Measurements from ENCODE around the gene LAP3.

The LAP3 gene

DNA sequence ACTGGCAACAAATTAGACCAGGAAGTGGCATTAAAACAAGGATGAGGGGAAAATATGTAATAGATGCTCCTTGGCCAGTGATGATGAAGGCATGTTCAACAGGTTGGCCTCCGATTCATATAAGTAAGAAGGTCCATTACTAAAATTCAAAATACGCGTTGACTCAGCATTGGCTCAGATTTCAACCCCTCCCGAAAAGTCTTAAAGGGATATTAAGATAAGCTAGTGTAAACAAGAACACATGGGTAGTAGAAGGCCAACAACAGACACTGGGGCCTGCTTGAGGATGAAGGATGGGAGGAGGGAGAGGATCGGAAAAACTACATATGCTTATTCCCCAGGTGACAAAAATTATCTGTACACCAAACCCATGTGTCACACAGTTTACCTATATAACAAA is 19.1 kb upstream of the LAP3 start:
- Histone ChIP-seq H3K4me3 (ENCODE audit: low read depth, low read length, poor library complexity, severe bottlenecking) (no peak overlapping the region), H3K27ac (ENCODE audit: low read depth, low read length, poor library complexity, severe bottlenecking) (no peak overlapping the region), H3K4me1 (ENCODE audit: insufficient read depth, low read length, severe bottlenecking) (no peaks in the 10 kb centered on the region), H3K27me3 (ENCODE audit: insufficient read depth, low read length) (no peaks in the 10 kb centered on the region), H3K36me3 (ENCODE audit: insufficient read depth, low read length) (no peaks in the 10 kb centered on the region), H3K9me2 (ENCODE audit: low read depth, low read length) (no peaks in the 10 kb centered on the region), H3K9ac (ENCODE audit: low read length) (no peak overlapping the region), H2AFZ (ENCODE audit: low read length) (no peak overlapping the region), H4K20me1 (ENCODE audit: insufficient read depth, low read length) (no peaks in the 10 kb centered on the region), H3K9me3 (ENCODE audit: low read length) (no peaks in the 10 kb centered on the region), H3K79me2 (ENCODE audit: insufficient read depth, low read length) (no peaks in the 10 kb centered on the region), H3K4me2 (ENCODE audit: low read length) (no peak overlapping the region), H3F3A (ENCODE audit: insufficient read depth, low read length) (no peaks in the 10 kb centered on the region)
- TF ChIP-seq, protein P1, sequence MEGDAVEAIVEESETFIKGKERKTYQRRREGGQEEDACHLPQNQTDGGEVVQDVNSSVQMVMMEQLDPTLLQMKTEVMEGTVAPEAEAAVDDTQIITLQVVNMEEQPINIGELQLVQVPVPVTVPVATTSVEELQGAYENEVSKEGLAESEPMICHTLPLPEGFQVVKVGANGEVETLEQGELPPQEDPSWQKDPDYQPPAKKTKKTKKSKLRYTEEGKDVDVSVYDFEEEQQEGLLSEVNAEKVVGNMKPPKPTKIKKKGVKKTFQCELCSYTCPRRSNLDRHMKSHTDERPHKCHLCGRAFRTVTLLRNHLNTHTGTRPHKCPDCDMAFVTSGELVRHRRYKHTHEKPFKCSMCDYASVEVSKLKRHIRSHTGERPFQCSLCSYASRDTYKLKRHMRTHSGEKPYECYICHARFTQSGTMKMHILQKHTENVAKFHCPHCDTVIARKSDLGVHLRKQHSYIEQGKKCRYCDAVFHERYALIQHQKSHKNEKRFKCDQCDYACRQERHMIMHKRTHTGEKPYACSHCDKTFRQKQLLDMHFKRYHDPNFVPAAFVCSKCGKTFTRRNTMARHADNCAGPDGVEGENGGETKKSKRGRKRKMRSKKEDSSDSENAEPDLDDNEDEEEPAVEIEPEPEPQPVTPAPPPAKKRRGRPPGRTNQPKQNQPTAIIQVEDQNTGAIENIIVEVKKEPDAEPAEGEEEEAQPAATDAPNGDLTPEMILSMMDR (IDR thresholded peaks at IDR 0.05; ENCODE audit: low read length): no peak
- TF ChIP-seq EZH2 (IDR thresholded peaks at IDR 0.05; ENCODE audit: borderline replicate concordance, low read length): no peak

DNA sequence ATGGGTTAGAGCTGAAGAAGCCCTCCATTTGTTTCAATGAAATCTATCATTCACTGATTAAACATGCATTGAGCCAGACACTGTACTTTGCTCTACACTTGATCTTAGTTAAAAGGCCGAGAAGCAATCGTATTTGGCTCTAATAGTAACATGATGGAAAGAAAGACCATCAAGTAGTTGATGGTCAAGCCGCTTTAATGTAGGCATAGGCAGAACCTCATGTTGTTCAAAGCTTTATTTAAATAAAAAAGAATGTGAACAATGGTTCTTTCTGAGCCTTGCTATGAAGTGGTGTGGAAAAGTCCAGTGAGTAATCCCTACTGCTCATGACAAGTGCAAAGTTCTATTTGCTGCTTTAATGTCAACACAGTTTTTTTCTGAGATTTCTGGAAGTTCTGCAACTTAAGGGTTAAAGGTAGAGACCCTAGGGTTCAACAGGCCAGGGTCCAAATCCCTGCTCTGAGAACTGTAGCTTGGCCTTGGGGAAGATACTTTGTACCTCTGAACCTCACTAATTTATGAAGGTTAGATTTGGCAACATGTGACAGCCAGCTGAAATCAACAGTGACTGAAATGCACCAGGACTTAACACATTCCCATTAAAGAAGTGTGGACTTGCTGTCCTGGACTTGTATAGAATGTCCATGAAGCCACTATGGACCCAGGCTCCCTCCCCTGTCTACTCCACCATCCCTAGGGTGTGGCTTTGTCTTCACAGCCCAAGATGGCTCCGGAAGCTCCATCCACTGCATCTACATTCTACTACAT is 17.9 kb upstream of the LAP3 start:
- H3K9me2 ChIP-seq (ENCODE audit: low read depth, low read length): no peaks in the 10 kb centered on the region
- H3K4me2 ChIP-seq (ENCODE audit: low read length): no peak overlapping the region
- no peak overlapping the region for H2AFZ ChIP-seq (ENCODE audit: low read length)
- no peak overlapping the region for H3K27ac ChIP-seq (ENCODE audit: low read depth, low read length, poor library complexity, severe bottlenecking)
- H3K9ac ChIP-seq (ENCODE audit: low read length): no peak overlapping the region
- H3K4me3 ChIP-seq (ENCODE audit: low read depth, low read length, poor library complexity, severe bottlenecking): no peak overlapping the region
- H3K36me3 ChIP-seq (ENCODE audit: insufficient read depth, low read length): no peaks in the 10 kb centered on the region
- TF ChIP-seq, protein P1 (IDR thresholded peaks at IDR 0.05; ENCODE audit: low read length): no peak
- no peak for TF ChIP-seq EZH2 (IDR thresholded peaks at IDR 0.05; ENCODE audit: borderline replicate concordance, low read length)
- H3K27me3 ChIP-seq (ENCODE audit: insufficient read depth, low read length): no peaks in the 10 kb centered on the region
- no peaks in the 10 kb centered on the region for H3K79me2 ChIP-seq (ENCODE audit: insufficient read depth, low read length)
- H3K4me1 ChIP-seq (ENCODE audit: insufficient read depth, low read length, severe bottlenecking): no peaks in the 10 kb centered on the region
- no peaks in the 10 kb centered on the region for H3K9me3 ChIP-seq (ENCODE audit: low read length)
- H3F3A ChIP-seq (ENCODE audit: insufficient read depth, low read length): no peaks in the 10 kb centered on the region
- H4K20me1 ChIP-seq (ENCODE audit: insufficient read depth, low read length): no peaks in the 10 kb centered on the region

DNA sequence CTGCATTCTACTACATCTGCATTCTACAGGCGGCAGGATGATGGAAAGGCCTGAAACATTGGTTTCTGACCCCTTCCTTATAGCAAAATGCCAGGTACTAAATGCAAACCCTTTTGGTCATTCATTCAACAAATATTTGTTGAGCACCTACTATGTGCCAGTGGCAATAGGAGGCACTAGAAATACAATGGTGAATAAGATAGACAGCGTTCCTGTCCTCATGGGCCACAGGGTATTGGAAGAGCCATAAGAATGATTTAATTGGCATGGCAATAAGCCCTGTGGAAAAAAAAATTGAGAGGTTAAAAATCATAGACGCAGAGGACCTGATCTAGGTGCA is 17.3 kb upstream of the LAP3 start:
- H3K9ac ChIP-seq (ENCODE audit: low read length): no peak overlapping the region
- H3K79me2 ChIP-seq (ENCODE audit: insufficient read depth, low read length): no peaks in the 10 kb centered on the region
- H3K9me3 ChIP-seq (ENCODE audit: low read length): no peaks in the 10 kb centered on the region
- no peak overlapping the region for H3K4me2 ChIP-seq (ENCODE audit: low read length)
- H3K4me3 ChIP-seq (ENCODE audit: low read depth, low read length, poor library complexity, severe bottlenecking): no peak overlapping the region
- TF ChIP-seq EZH2 (IDR thresholded peaks at IDR 0.05; ENCODE audit: borderline replicate concordance, low read length): no peak
- TF ChIP-seq, protein P1 (IDR thresholded peaks at IDR 0.05; ENCODE audit: low read length): no peak
- no peaks in the 10 kb centered on the region for H3K9me2 ChIP-seq (ENCODE audit: low read depth, low read length)
- H3K36me3 ChIP-seq (ENCODE audit: insufficient read depth, low read length): no peaks in the 10 kb centered on the region
- no peaks in the 10 kb centered on the region for H4K20me1 ChIP-seq (ENCODE audit: insufficient read depth, low read length)
- no peak overlapping the region for H3K27ac ChIP-seq (ENCODE audit: low read depth, low read length, poor library complexity, severe bottlenecking)
- no peaks in the 10 kb centered on the region for H3K4me1 ChIP-seq (ENCODE audit: insufficient read depth, low read length, severe bottlenecking)
- no peaks in the 10 kb centered on the region for H3K27me3 ChIP-seq (ENCODE audit: insufficient read depth, low read length)
- H3F3A ChIP-seq (ENCODE audit: insufficient read depth, low read length): no peaks in the 10 kb centered on the region
- H2AFZ ChIP-seq (ENCODE audit: low read length): no peak overlapping the region

All from OCI-LY1 (cell line).